GM11168 (cell line): ENCODE measurements around the gene S1PR5.

ENCODE experiments used
- in situ Hi-C: fragments of 300-500 bp; cut with MboI; formaldehyde crosslinking; loops from one replicate; pipeline ENCODE4 v1.12.0; 2022; ENCODE audit warnings: low sequenced_read_pairs; ENCODE audit not compliant: unreplicated experiment

The S1PR5 gene

GRCh38 chr19:10517760-10518443, 655 bp upstream of the S1PR5 start:
- in situ Hi-C loops = no loop called here

- in situ Hi-C loops = no loop called here
Measured at GRCh38 chr19:10516671-10517286, 468 bp downstream of the S1PR5 start.

DNA sequence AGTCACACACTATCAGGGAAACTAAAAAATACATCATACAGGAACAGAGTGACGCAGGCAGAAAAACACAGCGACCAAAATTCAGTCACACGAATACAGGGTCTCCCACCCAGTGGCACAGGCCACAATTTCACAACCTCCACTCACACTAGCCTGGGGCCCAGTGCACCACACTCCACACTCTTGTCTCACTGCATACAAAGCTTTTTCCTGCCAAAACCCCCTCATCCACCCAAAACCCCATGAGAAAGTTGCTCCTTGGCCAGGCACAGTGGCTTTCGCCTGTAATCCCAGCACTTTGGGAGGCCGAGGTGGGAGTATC, 1.2 kb downstream of the S1PR5 start:
- in situ Hi-C loops = no loop called here

DNA sequence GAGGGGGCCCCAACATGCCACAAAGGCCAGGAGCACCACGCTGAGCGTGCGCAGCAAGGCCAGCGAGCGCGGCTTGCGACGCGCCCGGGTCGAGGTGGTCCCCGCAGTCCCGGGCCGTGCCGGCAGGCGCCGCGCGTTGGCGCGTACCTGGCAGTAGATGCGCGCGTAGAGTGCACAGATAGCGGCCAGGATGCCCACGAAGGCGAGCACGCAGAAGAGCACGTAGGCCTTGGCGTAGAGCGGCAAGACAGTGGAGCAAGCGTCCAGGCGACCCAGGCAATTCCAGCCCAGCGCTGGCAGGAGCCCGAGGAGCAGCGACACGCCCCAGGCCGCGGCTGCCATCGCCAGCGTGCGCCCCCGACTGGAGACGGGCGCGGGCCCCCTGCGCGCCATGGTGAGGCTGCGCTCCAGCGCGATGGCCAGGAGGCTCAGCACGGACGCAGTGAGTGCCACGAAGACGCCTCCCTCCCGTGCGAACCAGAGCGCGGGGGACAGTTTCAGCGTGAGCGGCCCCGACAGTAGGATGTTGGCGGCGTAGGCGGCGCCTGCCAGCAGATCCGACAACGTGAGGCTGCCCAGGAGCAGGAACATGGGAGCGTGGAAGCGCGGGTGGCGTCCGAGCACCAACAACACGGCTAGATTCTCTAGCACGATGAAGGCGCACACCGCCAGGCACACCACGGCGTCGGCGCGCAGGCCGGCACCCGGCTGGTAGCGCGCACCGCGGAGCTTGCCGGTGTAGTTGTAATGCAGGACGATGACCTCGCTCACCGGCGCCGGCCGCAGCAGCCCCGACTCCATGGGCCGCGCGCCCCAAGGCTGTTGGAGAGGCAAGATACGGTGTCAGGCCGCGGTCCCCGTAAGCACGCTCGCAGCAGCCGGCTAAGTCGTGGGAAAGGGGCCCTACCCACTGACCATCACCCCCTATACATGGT, 2.8 kb downstream of the S1PR5 start:
- in situ Hi-C loops = no loop called here

DNA sequence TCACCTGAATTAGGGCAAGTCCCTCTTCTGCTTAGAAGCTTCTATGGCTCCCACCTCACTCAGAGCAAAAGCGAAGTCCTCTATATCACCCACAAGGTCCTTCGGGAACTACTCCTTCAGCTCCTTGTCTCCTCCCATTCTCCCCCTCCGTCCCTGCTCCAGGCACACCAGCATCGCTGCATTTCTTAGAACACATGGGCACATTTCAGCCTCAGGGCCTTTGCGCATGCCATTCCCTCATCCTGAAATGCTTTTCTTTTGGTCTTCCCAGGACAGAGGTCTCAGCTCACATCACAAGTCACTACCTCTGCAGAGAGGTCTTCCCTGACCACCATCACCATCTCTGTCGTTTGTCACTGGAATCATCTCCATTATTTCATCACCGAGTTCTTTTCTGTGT, 4.0 kb downstream of the S1PR5 start:
- in situ Hi-C loops = no loop called here

DNA sequence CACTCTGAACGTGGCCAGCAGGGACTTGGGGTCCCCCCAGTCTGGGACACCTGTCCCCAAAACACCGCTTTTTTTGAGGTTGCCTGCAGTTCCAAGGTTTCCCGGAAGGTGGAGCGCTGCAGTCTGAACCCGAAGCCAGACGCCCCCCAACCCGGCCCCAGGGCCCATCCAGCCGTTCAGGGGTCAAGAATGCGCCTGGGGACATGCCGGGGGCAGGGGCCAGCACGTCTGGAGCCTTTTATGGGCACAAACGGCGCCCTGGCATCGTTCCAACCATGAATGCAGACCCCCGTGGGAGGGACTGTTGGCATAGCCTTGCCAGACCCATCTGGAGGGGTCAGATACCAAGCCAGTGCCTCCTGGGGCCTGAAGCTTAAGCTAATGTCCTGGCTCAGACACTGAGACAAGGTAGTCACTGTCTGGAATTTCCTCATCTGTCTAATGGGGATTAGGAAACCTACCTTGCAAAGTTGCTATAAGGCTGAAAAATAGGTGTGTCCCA, 6.9 kb downstream of the S1PR5 start:
- in situ Hi-C loops = no loop called here

GRCh38 chr19:10508707-10509106, 8.5 kb downstream of the S1PR5 start:
- in situ Hi-C loops = no loop called here

GRCh38 chr19:10508036-10508435, 9.2 kb downstream of the S1PR5 start:
- in situ Hi-C loops = no loop called here

DNA sequence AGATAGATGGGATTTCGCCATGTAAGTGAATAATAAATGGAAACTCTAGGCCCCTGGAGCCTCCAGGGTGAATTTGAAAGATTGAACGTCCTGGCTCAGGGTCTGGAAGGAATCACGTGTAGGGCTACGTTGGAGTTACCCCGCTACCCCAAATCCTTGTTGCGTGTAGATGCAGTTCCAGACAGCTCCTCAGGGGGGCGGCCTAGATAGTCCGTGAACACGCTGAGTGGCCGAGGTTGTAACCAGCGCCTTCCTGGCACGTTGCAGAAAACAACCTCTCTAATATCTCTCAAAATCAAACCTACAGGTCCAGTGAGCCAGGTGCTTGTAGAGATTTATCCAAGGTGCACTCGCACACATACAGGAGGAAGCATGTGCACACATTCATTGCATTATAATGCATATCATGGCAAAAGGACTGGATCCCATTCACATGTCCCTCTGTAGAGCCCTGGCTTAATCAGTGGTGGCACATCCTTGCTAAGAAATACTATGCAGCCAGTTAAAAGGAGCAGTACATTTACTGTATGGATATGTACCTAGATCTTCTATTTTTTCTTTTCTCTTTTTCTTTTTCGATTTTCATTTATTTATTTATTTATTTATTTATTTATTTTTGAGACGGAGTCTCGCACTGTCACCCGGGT, 11.5 kb downstream of the S1PR5 start:
- in situ Hi-C loops = no loop called here

DNA sequence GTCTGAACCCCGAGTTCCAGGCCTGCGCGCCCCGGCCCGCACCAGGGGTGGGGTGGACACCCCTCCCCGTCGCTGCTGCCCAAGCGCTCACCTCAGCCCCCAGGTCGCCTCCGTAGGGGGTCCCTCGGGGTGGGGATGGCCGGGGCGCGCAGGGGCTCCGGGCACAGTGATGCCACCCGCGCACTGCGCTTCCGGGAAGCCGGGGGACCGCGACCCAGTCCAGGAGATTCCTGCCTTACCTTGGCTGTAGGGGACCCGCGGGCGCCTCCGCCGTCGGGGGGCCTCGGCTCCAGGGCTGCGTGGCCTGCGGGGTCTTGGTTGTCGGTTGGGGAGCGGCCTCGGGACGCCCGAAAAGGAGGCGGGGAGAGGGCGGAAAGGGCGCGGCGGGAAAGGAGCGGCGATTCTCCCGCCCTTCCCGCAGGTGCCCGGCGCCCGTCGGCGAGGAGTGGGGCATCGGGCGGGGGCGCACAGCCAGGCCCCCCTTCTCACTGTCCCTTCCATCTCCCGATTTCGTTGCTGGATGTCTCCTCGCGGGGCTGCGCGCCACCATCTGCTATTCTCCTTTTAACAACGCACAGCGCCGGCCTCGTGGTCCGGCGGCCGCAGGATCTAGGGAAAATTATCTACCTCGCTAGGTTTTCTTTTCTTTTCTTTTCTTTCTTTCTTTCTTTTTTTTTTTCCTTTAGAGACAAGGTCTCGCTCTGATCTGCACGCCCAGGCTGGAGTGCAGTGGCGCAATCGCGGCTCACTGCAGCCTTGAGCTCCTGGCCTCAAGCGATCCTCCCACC, 14.1 kb downstream of the S1PR5 start, which contains the start of gene KEAP1:
Gene KEAP1 (minus strand): TSS at position 355 of the 788 bp plus-strand sequence. CDS start 3,323 bp downstream, outside the sequence.
- in situ Hi-C loops = no loop called here

GRCh38 chr19:10502524-10503001, 14.7 kb downstream of the S1PR5 start:
- in situ Hi-C loops = no loop called here

DNA sequence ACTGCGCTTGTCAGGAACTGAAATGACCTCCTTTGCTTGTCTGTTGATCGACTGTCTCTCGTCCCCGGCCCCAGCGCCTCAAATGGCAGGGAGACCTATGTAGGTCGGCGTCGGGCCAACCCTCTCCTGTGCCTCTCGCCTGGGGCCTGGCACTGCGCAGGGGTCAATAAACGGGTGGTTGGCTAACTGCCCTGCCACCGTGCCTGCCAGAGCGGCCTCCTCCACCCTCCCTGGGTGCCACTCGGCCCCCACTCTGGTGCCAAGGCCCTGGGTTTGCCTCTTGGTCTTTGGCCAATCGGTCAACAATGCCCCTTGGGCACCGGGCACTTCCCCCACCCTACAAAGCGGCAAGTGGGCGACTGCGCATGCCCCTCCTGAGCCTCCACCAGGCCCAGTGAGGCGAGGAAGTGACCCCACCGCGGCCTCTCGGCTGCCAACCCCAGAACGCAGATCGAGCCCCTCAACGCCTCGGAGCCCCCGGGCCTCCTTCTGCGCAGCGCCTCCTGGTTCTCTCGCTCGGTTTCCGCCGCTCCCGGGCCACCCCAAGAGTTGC, 15.2 kb downstream of the S1PR5 start:
- in situ Hi-C loops = no loop called here

DNA sequence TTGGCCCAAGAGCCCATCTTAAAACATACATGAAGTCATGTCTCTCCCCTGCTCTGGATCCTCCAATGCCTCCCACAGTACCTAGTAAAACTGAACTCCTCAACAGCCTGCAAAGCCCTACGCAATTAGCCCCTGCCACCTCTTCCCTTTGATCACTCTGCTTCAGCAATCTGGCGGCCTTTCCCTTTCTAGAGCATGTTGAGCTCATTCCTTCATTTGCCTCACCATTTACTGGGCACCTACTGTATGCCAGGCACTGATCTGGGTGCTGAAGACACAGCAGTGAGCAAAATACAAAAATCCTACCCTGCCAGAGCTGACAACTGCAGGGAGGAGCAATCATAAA, 17.0 kb downstream of the S1PR5 start:
- in situ Hi-C loops = no loop called here

- in situ Hi-C loops = no loop called here
Measured at GRCh38 chr19:10499550-10500246, 17.5 kb downstream of the S1PR5 start.

- in situ Hi-C loops = no loop called here
Measured at GRCh38 chr19:10497371-10497770, 19.9 kb downstream of the S1PR5 start.

DNA sequence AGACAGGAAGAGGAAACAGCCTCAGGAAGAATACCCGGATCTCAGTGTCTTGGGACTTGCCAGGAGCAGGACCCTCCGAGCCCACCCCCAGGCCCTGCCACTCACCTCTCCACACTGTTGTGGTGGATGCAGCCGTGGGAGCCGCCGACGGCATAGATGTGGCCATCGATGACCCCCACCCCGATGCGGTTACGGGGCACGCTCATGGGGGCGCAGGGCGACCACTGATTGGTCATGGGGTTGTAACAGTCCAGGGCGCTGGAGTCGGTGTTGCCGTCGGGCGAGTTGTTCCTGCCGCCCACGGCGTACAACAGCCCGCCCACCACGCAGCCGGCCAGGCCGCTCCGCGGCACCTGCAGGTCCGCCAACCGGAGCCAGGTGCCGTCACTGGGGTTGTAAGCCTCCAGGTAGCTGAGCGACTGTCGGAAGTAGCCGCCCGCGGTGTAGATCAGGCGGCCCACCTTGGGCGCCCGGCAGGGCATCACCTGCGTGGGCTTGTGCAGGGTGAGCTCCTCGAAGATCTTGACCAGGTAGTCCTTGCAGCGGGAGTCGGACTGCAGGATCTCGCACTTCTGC, 25.7 kb downstream of the S1PR5 start:
- in situ Hi-C loops = no loop called here

DNA sequence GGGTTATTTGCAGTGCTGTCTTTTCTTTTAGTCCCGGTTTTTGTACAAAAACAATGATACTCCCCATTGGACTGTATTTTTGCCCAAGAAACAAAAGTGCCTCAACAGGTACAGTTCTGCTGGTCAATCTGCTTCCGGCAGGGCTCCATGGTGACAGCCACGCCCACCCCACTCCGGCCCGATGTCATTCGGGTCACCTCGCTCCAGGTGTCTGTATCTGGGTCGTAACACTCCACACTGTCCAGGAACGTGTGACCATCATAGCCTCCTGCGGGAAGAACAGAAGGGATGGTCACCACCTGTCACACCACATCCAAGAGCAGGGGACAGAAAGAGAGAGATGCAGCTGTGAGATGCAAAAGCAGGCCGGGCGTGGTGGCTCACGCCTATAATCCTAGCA, 30.7 kb downstream of the S1PR5 start:
- in situ Hi-C loops = no loop called here

GRCh38 chr19:10478903-10479384, 38.3 kb downstream of the S1PR5 start:
- in situ Hi-C loops = no loop called here
